Mesothelial cell of epicardium (in vitro differentiated cells): ENCODE measurements around the gene SYNPO2. TPM values are rescaled to one million over a fixed set of nuclear protein-coding genes. Genes with fewer than 3 reads are reported as not detected.

Experiments
- DNase-seq, 2 experiments: peaks; one replicate each; pipeline ENCODE4 v3.0.0; 2021; ENCODE audit warnings: low spot score in 2 of 2; ENCODE audit not compliant: unreplicated experiment in 2 of 2
- H3K27ac Mint-ChIP-seq: 2 replicates; pipeline ENCODE4 v1.8.0; 2021; ENCODE audit warnings: mixed read lengths
- H3K27me3 Mint-ChIP-seq: 2 replicates; pipeline ENCODE4 v1.8.0; 2021; ENCODE audit warnings: low read depth, mixed read lengths
- H3K36me3 Mint-ChIP-seq: 2 replicates; pipeline ENCODE4 v1.8.0; 2021; ENCODE audit warnings: mixed read lengths
- H3K4me1 Mint-ChIP-seq: 2 replicates; pipeline ENCODE4 v1.8.0; 2021; ENCODE audit warnings: mixed read lengths
- H3K4me3 Mint-ChIP-seq: 2 replicates; pipeline ENCODE4 v1.8.0; 2021; ENCODE audit warnings: mild to moderate bottlenecking, moderate library complexity, mixed read lengths
- H3K9me3 Mint-ChIP-seq: 2 replicates; pipeline ENCODE4 v1.8.0; 2021; ENCODE audit warnings: mixed read lengths
- total RNA-seq: library from RNA; stranded (reverse); gene quantifications from 3 replicates; pipeline ENCODE4 v1.2.1, GENCODE V29; 2021
- TF ChIP-seq, protein P1 (sequence below): fragments of 200-600 bp; sonication (generic); IDR thresholded peaks from one replicate; pipeline ENCODE4 v1.5.0; 2021; ENCODE audit warnings: antibody characterized with exemption; ENCODE audit not compliant: unreplicated experiment

SYNPO2 gene
- total RNA-seq, 1 donor from 2014 or later = 23.4 TPM

DNA sequence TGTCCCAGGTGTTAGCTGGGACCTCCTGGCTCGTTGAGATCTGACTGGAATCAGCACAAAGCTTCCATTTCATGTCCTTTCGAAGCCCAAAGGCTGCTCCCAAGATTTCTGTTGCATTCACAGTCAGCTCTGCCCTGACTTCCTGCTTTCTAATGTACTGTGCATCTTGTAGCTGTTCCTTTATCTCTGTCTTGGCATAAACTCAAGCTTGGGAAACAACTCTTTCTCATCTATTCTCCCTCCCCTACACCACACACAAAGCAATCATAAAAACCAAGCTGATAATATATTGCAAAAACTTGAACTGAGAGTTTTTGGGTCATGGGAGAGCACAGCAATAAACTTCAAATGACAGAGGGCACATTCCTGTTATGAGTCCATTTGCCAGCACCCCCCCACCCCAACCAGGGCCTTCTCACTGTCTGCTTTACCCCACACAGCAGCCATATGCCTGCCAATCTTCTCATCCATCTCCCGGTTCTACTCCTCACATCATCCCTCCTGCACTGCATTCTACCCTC lies 76.3 kb downstream of the SYNPO2 start:
- peaks cover 72% of the 10 kb centered on the region for H3K4me1 Mint-ChIP-seq
- H3K4me3 Mint-ChIP-seq = no peak overlapping the region
- DNase-seq = no peak
- peak overlapping the region; percentile 85 for H3K27ac Mint-ChIP-seq
- no peaks in the 10 kb centered on the region for H3K27me3 Mint-ChIP-seq
- no peaks in the 10 kb centered on the region for H3K9me3 Mint-ChIP-seq
- TF ChIP-seq, protein P1, sequence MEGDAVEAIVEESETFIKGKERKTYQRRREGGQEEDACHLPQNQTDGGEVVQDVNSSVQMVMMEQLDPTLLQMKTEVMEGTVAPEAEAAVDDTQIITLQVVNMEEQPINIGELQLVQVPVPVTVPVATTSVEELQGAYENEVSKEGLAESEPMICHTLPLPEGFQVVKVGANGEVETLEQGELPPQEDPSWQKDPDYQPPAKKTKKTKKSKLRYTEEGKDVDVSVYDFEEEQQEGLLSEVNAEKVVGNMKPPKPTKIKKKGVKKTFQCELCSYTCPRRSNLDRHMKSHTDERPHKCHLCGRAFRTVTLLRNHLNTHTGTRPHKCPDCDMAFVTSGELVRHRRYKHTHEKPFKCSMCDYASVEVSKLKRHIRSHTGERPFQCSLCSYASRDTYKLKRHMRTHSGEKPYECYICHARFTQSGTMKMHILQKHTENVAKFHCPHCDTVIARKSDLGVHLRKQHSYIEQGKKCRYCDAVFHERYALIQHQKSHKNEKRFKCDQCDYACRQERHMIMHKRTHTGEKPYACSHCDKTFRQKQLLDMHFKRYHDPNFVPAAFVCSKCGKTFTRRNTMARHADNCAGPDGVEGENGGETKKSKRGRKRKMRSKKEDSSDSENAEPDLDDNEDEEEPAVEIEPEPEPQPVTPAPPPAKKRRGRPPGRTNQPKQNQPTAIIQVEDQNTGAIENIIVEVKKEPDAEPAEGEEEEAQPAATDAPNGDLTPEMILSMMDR = no peak
- H3K36me3 Mint-ChIP-seq = no peaks in the 10 kb centered on the region

GRCh38 chr4:118967393-118967792 lies 78.7 kb downstream of the SYNPO2 start:
- H3K9me3 Mint-ChIP-seq = no peaks in the 10 kb centered on the region
- H3K27ac Mint-ChIP-seq = peak overlapping the region; percentile 76
- DNase-seq = no peak
- no peaks in the 10 kb centered on the region for H3K36me3 Mint-ChIP-seq
- H3K27me3 Mint-ChIP-seq = no peaks in the 10 kb centered on the region
- H3K4me1 Mint-ChIP-seq = peaks cover 61% of the 10 kb centered on the region
- H3K4me3 Mint-ChIP-seq = no peak overlapping the region
- TF ChIP-seq, protein P1 = no peak

GRCh38 chr4:118968005-118968404 lies 79.4 kb downstream of the SYNPO2 start:
- Mint-ChIP-seq H3K27ac (peak overlapping the region; percentile 93), H3K36me3 (no peaks in the 10 kb centered on the region), H3K27me3 (no peaks in the 10 kb centered on the region), H3K4me1 (peaks cover 56% of the 10 kb centered on the region), H3K9me3 (no peaks in the 10 kb centered on the region), H3K4me3 (no peak overlapping the region)
- no peak for DNase-seq
- TF ChIP-seq, protein P1 = no peak

- Mint-ChIP-seq H3K27ac (peak overlapping the region; percentile 93), H3K9me3 (no peaks in the 10 kb centered on the region), H3K27me3 (no peaks in the 10 kb centered on the region), H3K4me1 (peaks cover 55% of the 10 kb centered on the region), H3K36me3 (no peaks in the 10 kb centered on the region), H3K4me3 (peak overlapping the region; percentile 32)
- TF ChIP-seq, protein P1 = no peak
- no peak for DNase-seq
These were observed 80.2 kb downstream of the SYNPO2 start for GRCh38 chr4:118968813-118969212.

- DNase-seq = no peak
- Mint-ChIP-seq H3K4me1 (peaks cover 56% of the 10 kb centered on the region), H3K36me3 (no peaks in the 10 kb centered on the region)
These were observed 80.7 kb downstream of the SYNPO2 start for GRCh38 chr4:118969359-118969758.

More at GRCh38 chr4:118969359-118969758, 80.7 kb downstream of the SYNPO2 start:
- Mint-ChIP-seq H3K27ac (peak overlapping the region; percentile 93), H3K4me3 (no peak overlapping the region), H3K27me3 (no peaks in the 10 kb centered on the region), H3K9me3 (no peaks in the 10 kb centered on the region)
- TF ChIP-seq, protein P1 = no peak
